ENCODE data around the gene NDUFS6. TPM values are rescaled to one million over a fixed set of nuclear protein-coding genes. Genes with fewer than 3 reads are reported as not detected.
"Not testable (repeated sequence)": the region's sequence is repeated elsewhere in the genome, so short reads cannot be mapped to it uniquely, and the experiment has no call there.

Gene NDUFS6
- total RNA-seq, 1 donor from 2014 or later, result 32.3 TPM

GRCh38 chr5:1797103-1797800, 4.0 kb upstream of the NDUFS6 start:
- no peak for DNase-seq (ENCODE audit: low read depth in 2 of 2)

DNA sequence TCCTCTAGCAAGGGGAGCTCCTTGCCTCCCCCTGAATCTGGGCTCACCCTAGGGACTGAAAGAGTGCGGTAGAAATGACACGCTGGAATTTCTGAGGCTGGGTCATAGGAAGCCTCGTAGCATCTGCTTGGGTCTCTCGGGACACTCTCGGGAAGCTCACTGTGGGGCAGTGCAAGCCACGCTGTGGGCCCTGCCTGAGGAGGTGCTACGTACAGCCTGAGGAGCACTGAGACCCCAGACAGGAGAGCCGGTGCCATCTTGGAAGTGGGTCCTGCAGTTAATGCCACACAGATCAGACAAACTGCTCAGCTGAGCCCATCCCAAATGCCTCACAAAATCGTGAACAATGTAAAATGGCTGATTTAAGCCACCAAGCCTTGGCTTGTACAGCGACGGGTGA, 3.4 kb upstream of the NDUFS6 start:
- DNase-seq (ENCODE audit: low read depth in 2 of 2), result no peak

GRCh38 chr5:1798589-1798988, 2.6 kb upstream of the NDUFS6 start:
- DNase-seq (ENCODE audit: low read depth in 2 of 2), result not testable (repeated sequence)

- DNase-seq (ENCODE audit: low read depth in 2 of 2), result peak; percentile 27 to 30
These were observed 2.1 kb upstream of the NDUFS6 start for GRCh38 chr5:1799110-1799601.

- DNase-seq (ENCODE audit: low read depth in 2 of 2), result peak; percentile 95 to 96
These were observed 1.4 kb upstream of the NDUFS6 start, which contains the start of gene MRPL36 for GRCh38 chr5:1799602-1800471. TSS of gene MRPL36 (minus strand) at chr5:1799837. CDS start at chr5:1798935, 902 bp downstream.

DNA sequence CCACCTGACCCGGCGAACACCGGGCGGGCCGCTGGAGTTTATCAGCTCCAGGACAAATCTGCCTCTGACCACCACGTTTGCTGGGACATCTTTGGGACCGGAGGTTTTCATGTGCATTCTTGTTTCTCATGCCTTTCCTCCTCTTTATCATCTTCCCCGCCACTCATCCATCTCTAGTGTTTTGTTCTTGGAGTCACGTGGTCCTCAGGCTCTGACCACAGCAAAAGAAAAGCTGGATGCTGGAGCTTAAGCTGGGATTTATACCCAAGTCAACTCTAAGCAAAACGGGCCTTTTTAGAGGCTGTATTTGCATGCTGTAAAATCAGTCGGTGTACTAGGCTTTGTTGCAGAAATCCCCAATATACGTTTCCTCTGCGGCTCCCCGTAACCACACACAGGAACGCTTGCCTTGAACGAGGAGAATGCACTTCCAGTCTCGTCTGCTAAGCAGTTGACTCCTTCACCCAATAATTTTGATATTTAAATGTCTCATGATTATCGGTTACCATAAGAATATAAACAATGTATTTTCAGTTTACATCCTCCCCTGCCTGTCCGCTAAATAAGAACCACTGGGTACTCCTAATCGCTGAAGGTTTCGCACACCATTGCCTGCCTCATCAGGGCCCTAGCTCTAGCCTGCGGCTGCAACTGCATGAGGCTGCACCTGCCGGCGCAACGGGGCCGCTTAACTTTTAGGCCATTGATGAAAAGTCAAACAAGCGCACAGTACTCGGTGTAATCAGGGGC, 560 bp upstream of the NDUFS6 start:
- DNase-seq (ENCODE audit: low read depth in 2 of 2), result no peak

GRCh38 chr5:1801967-1802295, 724 bp downstream of the NDUFS6 start:
- peak in 1 of 2 donors; percentile 10 for DNase-seq (ENCODE audit: low read depth in 2 of 2)

- no peak for DNase-seq (ENCODE audit: low read depth in 2 of 2)
These were observed 2.0 kb downstream of the NDUFS6 start for GRCh38 chr5:1803192-1803591.

GRCh38 chr5:1804001-1804690, 2.9 kb downstream of the NDUFS6 start:
- no peak for DNase-seq (ENCODE audit: low read depth in 2 of 2)

- no peak for DNase-seq (ENCODE audit: low read depth in 2 of 2)
These were observed 4.1 kb downstream of the NDUFS6 start for GRCh38 chr5:1805326-1805725.

DNA sequence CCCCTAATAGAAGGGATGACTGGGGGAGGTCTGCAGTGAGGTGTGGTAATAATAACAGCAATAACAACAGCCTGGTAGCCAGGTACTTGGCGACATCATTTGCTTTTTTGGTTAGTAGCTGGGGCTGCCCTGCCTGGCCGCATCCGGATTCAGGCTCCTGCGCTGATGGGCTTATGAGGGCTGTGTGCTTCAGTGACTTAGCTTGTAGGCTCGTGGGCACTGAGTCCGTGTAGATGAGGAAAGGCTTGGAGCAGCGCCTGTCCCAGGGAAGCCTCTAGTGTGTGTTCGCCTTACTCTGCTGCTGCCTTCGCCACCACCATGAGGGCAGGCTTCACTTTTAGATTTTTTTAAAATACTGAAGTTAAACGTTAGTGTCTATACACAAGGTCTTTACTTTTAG, 4.5 kb downstream of the NDUFS6 start:
- no peak for DNase-seq (ENCODE audit: low read depth in 2 of 2)

- DNase-seq (ENCODE audit: low read depth in 2 of 2), result no peak
These were observed 5.0 kb downstream of the NDUFS6 start for GRCh38 chr5:1806199-1806598.

- no peak for DNase-seq (ENCODE audit: low read depth in 2 of 2)
These were observed 5.8 kb downstream of the NDUFS6 start for GRCh38 chr5:1806974-1807373.

DNA sequence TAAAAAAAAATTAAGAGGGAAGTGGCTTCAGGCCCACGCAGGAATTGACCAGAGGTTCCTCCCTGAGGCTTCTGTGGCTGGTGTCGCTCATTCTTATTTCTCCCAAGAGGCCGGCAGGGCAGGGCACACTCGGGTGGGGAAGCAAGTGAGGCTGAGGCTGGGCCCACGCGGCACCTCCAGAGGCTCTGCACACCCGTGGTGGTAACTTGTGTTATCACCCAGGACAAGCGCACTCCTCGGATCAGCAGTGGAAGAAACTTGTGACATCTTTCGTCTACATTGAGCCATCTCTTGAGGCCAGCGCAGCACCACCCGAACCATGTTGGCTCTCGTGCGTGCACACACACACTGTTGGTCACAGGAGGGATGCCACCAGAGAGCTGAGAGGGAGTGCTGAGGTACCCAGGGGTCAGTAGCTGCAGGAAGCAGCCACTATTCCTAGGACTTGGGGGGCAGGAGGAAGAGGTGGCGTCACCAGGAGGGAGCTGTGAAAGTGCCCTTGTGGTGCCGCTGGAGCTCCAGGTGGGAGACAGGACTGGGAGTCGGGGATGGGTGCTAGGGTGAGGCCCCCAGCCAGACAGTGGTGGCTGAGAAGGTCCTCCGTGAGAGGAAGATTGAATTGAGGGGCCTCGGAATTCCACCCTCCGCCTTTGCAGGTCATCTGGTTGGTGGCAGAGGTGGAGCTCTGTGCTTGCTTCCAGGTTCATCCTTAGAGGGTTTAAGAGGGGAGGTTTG, 6.4 kb downstream of the NDUFS6 start:
- DNase-seq (ENCODE audit: low read depth in 2 of 2), result no peak

DNA sequence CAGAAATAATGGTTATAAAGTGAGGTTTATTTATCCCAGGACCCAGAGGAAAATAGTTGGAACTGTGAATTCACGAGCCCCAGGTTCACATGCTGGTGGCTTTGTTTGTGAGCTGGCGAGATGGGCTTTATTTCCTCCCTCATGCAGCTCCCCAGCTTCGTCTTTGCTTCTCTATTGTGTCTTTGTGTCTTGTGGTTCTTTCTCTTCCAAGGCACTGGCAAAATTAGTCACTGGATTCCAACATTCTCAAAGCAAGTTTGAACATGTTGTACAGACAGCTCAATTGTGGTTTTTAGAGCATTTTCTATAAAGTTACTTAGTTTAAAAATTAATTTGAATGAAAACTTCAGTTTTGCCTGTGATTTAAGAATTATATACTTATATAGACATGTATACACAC, 7.2 kb downstream of the NDUFS6 start:
- DNase-seq (ENCODE audit: low read depth in 2 of 2), result peak in 1 of 2 donors; percentile 19

- DNase-seq (ENCODE audit: low read depth in 2 of 2), result no peak
These were observed 8.3 kb downstream of the NDUFS6 start for GRCh38 chr5:1809416-1810035.

DNA sequence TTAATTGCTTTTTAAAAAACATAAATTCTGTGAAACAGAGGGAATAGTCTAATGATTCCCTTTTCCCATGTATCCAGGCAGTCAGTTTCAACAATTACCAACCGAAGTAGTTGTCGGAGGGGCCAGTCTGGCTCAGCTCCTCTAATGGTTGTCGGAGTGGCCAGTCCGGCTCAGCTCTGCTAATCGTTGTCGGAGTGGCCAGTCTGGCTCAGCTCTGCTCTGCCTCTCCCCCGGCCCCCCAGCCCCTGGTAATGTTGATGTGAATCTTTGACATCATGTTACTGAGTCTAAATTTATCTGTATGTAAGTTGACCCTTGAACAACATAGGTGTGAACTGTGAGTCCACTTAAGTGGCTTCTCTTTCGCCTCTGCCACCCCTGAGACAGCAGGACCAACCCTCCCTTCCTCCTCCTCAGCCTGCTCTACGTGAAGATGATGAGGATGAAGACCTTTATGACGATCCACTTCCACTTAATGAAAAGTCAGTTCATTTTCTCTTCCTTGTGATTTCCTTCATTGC, 9.4 kb downstream of the NDUFS6 start:
- DNase-seq (ENCODE audit: low read depth in 2 of 2), result no peak

DNA sequence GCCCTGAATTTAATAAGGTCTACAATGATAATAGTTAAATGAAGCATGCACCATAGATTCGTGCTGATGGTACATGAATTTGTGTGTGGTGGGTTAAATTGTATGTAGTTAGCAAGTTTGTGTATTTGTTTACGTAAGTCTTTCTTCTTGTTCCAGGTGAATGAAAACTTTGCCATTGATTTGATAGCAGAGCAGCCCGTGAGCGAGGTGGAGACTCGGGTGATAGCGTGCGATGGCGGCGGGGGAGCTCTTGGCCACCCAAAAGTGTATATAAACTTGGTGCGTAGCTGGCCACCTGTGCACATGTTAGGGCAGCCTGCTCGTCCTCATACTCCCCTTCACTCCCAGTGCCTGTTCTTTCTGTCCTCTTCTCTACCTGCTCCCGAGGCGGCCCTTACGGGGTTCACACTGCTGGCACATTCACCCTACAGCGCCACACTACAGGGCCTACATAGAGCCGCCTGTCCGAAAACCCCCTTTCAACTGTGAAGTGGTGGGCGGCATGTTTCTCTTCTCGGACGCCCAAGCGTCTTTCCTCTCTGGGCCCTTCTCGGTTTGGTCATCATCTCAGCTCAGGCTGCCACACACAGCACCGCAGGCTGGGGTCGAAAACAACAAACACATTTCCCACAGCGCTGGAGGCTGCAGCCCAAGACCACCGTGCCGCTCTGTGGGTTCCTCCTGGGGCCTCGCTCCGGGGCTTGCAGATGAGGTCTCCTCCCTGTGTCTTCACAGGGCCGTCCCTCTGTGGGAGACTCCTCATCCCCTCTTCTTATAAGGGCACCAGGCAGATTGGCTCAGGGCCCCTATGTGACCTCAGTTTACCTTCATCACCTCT, 13.2 kb downstream of the NDUFS6 start:
- no peak for DNase-seq (ENCODE audit: low read depth in 2 of 2)

Data from lung microvascular endothelial cell (primary cell).